Activated CD4-positive, alpha-beta T cell treated with anti-CD3 and anti-CD28 coated beads, Interleukin-2, amount 50 U/mL, for 4 hours (primary cell): ENCODE results near the gene RRN3.
"Not testable (repeated sequence)": the region's sequence is repeated elsewhere in the genome, so short reads cannot be mapped to it uniquely, and the experiment has no call there.

Experiments
- DNase-seq, 2 experiments: peaks; one replicate each; pipeline ENCODE4 v3.0.0-alpha.2; 2020

The RRN3 gene

DNA sequence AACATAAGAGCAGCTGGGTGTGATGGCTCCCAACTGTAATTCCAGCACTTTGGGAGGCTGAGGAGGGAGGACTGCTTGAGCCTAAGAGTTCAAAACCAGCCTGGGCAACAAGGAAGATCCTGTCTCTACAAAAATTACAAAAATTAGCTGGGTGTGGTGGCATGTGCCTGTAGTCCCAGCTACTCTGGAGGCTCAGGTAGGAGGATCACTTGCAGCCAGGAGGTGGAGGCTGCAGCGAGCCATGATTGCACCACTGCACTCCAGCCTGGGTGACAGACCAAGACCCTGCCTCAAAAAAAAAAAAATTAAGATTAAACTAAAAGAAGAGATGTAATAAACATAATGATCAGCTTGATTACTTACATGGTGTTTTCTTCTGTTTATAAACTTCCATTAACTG lies 43.6 kb downstream of the RRN3 start:
- not testable (repeated sequence) for DNase-seq

DNA sequence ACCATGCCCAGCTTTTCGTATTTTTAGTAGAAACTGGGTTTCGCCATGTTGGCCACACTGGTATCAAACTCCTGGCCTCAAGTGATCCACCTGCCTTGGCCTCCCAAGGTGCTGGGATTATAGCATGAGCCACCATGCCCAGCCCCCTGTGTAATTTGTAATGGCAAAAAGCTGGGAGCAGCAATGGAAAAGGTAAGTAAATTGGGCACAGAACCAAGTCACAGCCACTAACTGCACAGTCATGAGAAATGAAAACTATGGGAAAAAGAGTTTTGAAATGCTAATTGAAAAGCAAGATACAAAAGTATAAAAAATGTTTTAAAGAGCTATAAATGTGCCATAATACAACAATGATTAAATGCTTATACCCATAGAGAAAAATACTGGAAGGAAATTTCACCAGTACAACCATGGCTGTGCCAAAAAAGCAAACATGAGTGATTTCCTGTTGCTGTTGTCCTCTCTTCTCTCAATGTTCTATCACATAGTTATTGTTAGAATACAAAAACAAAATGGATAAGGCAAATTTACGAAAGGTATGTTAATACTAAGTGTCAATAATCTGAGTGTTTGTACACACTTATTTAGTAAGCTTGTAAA lies 44.4 kb downstream of the RRN3 start:
- no peak for DNase-seq

DNA sequence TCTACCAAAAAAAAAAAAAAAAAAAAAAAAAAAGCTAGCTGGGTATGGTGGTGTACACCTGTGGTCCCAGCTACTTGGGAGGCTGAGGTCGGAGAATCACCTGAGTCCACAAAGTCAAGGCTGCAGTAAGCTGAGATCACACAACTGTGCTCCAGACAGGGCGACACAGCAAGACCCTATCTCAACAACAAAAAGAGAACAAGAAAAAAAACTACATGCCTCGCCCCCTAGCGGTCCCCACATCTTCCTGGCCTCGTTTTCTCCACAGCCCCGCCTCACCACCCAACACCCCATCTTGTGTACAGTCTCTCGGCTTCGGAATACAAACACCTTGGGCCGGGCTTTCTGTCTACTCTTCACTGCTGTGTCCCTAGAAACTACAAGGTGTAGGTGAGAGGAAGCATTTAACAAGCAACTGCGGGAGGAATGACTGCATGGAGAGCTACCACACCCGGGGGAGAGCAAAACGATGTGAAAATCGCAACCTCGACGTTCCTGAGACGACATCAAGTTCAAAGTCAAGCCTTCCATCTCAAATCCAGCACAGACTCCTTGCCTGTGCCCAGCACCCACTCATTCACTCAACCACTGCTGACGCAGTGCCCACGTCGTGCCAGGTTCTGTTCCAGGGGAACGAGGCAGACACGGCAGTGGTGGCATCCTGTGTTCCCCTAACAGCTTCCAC lies 47.2 kb downstream of the RRN3 start:
- DNase-seq: no peak

DNA sequence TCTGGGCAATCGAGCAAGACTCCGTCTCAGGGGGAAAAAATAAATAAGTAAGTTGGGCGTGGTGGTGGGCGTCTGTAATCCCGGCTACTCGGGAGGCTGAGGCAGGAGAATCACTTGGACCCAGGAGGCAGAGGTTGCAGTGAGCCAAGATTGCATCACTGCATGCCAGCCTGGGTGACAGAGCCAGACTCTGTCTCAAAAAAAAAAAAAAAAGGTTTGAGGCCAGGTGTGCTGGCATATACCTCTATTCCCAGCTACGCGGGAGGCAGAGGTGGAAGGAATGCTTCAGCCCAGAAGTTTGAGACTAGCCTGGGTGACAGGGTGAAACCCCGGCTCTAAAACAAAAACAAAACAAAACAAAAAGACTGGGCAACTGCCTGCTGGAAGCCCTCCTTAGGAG lies 48.8 kb downstream of the RRN3 start:
- not testable (repeated sequence) for DNase-seq

DNA sequence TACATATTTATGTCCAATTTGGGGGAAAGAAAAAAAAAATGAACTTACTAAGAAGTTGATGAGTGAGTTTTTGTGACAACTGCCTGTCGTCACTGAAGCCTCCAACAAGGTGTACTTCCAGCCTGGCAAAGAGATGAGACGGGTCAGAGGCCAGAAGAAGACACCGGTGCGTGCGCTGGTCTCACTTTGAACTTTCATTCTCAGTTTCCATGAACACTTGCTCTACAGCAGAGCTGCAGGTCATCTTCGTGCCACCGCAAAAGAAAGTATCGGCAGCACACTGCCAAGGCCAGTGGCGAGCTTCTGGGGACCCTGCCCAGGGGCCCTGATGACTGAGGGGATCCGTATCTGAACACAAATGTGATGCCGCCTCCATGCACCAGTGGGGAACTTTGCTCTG lies 49.8 kb downstream of the RRN3 start:
- DNase-seq: no peak

DNA sequence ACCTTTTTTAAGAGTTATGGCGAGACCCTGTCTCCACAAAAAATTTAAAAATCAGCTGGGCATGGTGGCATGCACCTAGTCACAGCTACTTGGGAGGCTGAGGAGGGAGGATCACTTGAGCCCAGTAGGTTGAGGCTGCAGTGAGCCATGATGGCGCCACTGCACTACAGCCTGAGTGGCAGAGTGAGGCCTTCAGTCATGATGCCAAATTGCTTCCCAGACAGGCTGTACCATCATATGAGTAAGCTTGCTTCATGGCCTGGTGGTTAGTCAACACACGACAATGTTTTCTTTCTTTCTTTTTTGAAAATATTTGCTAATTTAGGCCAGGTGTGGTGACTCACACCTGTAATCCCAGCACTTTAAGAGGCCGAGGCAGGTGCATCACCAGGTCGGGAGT lies 50.7 kb downstream of the RRN3 start:
- DNase-seq: no peak

DNA sequence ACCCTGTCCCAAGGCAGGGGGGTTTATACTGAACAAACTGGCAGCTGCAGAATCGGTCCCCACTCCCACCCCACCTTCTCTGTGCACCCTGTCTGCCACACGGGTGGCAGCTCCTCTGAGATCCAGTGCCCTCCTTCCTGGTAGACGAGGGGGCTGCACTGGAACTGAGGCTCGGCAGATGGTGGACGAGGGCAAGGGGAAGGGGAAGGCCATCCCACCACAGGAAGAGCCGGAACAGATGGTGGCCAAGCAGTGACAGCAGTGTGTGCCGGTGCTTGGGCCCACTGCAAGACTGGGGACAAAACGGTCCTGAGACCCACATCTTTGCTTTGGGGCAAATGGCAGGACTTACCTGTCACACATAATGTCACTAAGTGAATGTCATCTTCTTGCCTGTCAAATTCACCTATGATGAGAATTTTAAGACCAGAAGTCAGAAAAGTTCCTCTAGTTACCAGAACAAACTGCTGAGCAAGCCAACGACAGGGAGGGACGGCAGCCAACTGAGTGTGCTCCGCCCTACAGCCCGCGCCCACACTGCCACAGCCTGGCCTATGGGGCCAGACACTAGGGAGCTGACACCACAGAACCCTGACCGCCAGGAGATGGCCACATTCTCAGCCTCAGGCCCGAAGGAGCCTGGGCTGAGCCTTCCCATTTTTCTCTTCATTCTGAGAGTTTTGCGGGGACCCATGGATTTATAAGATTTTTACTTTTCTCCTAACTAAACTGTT lies 52.6 kb downstream of the RRN3 start:
- DNase-seq: no peak

DNA sequence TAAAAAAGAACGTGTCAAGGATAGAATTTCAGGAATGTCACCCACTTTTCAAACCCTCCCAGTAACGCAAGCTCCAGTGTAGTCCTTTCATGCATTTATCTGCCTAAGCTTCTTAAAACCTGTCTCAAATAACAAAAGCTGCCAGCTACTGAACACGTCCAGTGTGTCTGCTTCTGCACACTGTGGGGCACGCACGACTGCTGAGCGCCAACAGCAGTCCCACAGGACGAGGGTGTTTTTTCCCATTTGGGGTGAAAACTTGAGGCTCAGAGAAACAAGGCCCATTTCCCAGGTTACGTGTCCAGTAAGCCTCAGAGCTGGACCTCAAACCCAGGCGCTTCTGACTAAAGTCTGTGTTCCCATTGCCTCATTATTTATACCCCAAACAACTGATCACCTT lies 55.4 kb downstream of the RRN3 start:
- no peak for DNase-seq

DNA sequence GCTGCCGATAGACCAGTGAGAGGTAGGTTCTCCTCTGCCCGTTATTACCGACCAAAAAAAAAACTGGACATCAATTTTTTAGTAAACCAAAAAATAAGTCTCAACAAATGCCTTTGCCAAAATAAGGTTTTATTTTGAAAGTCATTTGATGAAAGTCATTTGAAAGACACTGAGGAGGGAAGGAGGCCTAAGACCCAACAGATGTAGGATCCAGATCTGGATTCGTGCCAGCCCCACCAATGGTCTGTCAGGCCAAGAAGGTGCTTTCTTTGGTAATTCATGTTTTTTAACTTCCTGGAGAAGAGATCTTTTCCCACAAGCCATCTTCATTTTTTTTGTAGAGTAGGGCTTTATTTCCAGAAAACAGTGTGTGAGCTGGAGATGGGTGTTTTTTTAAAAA lies 56.3 kb downstream of the RRN3 start:
- no peak for DNase-seq

DNA sequence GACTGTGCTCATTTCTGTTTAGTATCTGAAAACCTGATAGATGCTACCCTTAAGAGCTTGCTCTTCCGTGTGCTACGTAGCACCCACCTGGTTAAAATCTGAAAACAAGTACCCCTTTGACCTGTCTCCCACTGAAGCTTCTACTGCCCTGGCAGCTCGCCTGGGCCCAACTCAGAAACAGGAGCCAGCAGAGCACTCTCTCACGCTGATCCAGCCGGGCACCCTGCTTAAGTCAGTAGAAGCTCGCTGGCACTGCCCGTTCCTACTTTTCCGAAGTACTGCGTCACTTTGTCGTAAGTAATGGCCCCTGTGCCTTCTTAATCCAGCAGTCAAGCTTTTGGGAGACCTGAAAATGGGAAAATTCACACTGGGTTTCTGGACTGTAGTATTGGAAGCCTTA lies 57.1 kb downstream of the RRN3 start:
- no peak for DNase-seq

DNA sequence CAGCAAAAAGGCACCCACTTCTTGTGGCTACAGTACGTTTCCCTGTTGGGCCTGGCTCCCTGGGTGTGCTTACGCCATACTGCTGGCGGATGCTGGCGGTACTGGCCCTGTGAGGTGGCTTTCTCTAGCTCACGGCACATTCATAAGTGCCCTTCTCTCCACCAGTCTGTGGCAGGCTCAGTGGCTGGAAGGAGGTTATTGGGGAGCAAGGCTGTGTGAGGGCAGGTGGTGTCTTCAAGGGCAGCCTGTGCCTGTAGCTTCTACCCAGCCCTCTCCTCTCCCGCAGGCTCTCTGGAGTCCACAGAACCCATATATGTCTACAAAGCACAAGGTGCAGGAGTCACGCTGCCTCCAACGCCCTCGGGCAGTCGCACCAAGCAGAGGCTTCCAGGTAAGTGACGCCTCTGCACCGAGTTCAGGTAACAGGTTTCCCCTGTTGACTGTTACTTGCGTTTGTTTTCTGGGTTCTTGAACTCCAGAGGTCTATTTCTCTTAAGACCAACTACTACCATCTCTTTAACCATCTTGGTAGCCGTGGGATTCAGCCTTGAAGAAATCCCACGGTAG lies 58.8 kb downstream of the RRN3 start:
- DNase-seq: no peak

DNA sequence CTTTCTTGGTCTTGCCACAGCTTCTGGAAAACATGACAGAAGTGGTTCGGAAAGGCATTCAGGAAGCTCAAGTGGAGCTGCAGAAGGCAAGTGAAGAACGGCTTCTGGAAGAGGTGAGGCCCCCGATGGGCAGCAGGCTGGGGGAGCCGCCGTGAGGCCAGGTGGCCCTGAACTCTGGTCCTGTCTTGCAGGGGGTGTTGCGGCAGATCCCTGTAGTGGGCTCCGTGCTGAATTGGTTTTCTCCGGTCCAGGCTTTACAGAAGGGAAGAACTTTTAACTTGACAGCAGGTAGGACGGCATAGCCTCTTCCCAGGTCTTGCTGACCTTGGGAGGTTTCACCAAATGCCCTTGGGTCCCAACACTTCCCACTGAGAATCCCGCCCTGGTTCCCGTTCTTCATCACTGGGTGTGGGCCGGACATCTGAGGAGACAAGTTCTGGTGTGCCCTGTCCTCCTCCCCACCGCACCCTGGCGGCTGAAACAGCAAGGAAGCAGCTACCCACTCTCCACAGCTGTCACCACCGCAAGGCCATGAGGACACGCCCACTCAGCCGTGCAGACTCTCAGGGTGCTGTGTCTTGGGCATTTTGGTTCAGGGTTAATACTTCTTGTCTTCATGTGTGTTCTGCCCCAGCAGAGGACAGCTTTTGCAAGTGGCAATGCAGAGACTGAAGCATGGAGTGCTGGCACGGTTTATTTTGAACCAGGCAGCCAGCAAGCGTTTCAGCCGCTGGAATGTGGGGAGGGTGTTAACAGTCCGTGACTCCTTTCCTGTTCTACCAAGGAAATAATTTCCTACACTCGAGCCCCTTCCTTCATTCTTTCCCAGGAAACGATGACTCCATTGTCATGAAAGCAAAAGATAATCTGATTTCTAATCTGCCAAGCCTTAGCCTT lies 59.6 kb downstream of the RRN3 start:
- no peak for DNase-seq

DNA sequence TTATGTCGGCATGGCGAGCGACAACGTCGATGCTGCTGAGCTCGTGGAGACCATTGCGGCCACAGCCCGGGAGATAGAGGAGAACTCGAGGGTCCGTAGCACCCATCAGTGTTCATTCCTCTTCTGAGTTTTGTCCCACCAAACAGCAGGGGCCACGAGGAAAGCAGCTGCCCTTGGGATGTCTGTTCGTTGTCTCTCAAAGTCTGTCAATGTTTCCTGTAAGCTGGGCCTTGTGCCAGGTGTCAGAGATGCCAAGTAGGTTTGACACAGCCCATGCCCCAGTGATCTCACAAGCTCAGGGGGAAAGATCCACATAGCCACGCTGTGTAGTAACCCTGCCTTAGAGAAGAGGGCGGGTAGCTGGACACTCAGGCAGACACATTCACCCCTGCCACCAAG lies 60.8 kb downstream of the RRN3 start:
- DNase-seq: no peak

DNA sequence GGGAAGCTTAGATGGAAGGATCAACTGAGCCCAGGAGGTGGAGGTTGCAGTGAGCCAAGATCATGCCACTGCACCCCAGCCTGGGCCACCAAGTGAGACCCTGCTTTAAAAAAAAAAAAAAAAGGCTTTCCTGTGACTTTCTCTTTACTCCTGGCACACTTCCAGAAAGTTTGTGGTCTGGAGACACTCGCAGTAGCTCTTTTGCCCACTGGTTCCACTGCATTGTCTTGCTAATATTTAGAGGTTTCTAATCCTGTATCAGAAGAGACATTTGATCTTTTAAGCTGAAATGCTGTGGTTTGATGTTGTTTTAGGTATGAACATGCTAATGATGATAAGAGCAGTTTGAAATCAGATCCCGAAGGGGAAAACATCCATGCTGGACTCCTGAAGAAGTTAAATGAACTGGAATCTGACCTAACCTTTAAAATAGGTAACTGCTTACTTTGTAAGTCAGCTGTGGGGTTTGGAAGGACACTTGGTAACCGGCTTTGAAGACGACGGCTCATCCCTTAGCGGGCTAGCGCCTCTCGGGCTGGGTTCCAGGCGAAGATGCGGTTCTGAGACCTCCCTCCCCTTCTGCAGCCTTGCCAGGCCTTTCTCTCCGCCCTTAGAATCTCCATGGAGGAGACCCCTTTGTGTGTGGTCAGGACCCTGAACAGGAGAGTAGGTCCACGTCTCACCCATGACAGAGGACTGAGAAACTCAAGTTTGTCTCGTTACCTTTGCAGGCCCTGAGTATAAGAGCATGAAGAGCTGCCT lies 61.3 kb downstream of the RRN3 start:
- DNase-seq: no peak

DNA sequence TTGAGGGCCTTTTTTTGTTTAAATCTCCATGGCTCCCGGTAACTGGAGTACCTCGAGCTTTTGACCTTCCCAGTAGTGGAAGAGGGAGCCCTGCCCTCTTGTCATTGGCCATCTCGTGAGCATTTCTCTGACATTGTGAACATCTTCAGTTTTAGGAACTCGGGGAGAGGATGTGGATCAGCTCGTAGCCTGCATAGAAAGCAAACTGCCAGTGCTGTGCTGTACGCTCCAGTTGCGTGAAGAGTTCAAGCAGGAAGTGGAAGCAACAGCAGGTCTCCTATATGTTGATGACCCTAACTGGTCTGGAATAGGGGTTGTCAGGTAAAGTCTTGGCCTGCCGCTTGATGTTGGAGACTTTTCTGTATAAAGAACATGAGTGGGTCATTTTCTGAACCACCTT lies 62.5 kb downstream of the RRN3 start:
- DNase-seq: no peak

DNA sequence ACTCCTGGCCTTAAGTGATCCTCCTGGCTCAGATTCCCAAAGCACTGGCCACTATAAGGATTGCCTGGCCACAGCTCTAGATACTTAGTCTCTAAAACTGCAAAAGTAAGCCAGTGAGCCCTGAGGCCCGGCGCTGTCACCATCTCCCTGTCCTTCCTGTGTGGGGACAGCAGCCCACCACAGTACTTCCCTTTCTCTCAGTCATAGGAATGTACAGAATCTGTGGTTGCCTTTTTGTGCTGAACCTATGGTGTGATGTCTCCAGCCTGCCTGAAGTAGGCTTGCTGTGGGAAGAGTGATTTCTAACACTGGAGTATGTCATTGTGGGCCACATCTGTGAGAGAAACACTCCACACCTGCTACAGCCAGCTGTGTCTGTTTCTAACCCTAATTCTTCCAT lies 62.9 kb downstream of the RRN3 start:
- no peak for DNase-seq

DNA sequence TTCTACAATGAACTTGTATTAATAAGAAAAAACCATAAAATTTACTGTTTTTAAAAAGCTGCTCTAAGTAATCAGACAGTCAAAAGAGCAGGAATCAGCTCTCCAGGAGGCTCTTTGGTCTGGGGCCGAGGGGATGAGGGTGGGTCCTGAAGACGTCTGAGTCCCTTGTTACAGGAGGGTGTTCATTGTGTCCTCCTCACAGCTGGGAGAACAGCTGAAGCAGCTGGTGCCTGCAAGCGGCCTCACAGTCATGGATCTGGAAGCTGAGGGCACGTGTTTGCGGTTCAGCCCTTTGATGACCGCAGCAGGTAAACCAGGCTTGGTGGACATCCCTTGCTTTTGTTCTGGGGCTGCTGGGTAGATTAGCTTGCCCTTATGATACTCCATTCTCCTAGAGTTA lies 64.3 kb downstream of the RRN3 start:
- not testable (repeated sequence) for DNase-seq

DNA sequence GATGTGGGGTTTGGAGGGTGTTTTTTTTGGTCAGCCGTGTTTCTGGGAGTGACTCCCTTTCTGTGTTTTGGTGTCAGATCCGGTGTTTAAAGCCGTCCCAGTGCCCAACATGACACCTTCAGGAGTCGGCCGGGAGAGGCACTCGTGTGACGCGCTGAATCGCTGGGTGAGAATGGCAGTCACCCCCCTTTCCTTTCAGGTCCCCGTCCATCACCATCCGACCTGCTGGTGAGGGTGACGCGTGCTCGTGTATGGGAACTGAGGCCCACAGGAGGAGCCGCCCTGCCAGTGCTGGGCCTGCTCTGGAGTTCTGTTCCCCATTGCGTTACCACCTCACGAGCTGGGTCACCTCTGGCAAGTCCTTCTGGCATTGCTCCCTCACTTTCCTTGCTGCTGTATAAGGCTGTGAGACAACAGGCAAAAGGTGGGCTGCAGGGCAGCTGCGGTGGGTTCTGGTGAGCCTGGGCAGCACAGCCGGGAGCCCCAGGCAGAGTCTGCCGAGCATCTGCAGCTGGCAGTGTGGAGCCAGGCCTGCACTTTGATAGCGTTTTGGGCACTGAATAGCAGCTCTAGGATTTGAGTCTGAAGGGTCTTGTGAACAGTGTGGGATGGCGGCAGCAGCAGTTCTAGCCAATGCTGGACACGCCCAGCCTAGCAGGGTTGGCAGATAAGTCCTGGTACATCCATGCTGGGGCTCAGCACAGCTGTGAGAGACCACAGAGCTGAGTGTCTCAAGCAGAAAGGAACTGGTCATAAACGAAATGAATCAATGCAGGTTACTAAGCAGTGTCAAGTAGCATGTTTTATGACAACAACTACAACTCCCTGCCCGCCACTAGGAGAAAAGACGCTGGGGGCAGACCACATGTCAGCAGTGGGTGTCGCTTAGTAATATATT lies 65.0 kb downstream of the RRN3 start:
- not testable (repeated sequence) for DNase-seq

DNA sequence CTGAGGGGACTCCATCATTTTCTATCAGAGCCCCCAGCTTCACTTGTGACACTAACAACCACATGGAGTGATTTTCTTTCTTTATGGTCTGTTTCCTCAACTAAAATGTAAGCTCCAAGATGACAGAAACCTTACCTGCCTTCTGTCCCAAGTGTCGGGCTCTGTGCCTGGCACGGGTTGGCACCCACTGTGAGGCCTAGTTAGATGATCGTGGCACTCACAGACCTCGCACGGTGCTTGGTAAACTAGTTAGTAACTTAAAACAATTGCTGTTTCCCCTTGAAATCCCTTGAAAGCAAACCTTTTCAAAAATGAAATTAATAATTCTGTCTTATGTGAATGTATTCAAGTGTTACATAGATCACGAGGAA lies 65.7 kb downstream of the RRN3 start:
- not testable (repeated sequence) for DNase-seq

DNA sequence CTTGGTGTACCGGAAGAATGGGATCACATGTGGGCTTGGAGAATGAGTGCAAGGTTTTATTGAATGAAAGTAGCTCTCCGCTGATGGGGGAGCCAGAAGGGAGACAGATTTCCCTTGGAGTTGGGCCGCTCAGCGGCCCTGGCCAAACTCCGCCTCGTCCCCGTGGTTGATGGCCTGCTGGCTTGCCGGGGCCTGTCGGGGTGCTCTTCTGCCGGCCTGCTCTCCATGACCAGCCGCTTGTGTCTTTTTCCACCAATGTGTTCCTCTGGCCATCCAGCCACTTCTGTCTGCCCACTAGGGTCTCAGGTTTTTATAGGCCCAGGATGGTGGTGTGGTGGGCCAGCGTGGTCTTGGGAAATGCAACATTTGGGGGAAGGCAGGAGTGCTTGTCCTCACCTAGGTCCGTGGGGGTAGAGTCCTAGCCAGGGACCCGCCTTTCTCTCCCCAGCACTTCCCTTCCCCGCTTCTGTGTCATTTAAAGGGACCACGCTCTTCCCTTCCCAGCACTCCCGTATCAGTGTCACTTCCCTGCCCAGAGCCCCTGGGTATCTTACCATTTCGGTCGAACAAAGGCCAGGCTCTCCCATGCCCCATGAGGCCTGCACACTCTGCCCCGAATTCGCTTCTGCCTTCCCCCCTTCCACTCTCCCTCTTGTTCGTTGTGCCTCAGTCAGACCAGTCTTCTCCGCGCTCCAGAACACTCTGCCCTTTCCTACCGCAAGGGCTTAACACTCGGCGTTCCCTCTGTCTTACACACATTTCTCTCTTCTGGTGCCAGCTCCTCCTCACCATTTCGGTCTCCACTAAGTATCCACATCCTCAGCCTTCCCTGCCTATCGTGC lies 66.3 kb downstream of the RRN3 start:
- not testable (repeated sequence) for DNase-seq
